Progenitor cell of endocrine pancreas (in vitro differentiated cells): ENCODE results near the gene NXF1. TPM values are rescaled to one million over a fixed set of nuclear protein-coding genes. Genes with fewer than 3 reads are reported as not detected.

Experiments used
- DNase-seq: peaks from one replicate; pipeline ENCODE4 v3.0.0; 2021; ENCODE audit warnings: low spot score; ENCODE audit not compliant: unreplicated experiment
- H3K27ac Mint-ChIP-seq: 2 replicates; pipeline ENCODE4 v1.8.0; 2021; ENCODE audit warnings: mild to moderate bottlenecking, moderate library complexity, mixed read lengths
- H3K27me3 Mint-ChIP-seq: 2 replicates; pipeline ENCODE4 v1.8.0; 2021; ENCODE audit warnings: mixed read lengths
- H3K36me3 Mint-ChIP-seq: 2 replicates; pipeline ENCODE4 v1.8.0; 2022; ENCODE audit warnings: mixed read lengths; ENCODE audit not compliant: insufficient read depth
- H3K4me1 Mint-ChIP-seq: 2 replicates; pipeline ENCODE4 v1.8.0; 2021; ENCODE audit warnings: low read depth, mixed read lengths
- H3K4me3 Mint-ChIP-seq: 2 replicates; pipeline ENCODE4 v1.8.0; 2021; ENCODE audit warnings: low read depth, mild to moderate bottlenecking, moderate library complexity, mixed read lengths
- H3K9me3 Mint-ChIP-seq: 2 replicates; pipeline ENCODE4 v1.8.0; 2021; ENCODE audit warnings: low read depth, mixed read lengths
- CTCF ChIP-seq: fragments of 200-600 bp; sonication (generic); IDR thresholded peaks from one replicate; pipeline ENCODE4 v1.5.0; 2021; ENCODE audit warnings: antibody characterized with exemption, mild to moderate bottlenecking; ENCODE audit not compliant: unreplicated experiment
- total RNA-seq: library from RNA; stranded (reverse); gene quantifications from 2 replicates; pipeline ENCODE4 v1.2.1, GENCODE V29; 2021

Gene NXF1
- total RNA-seq, 1 donor from 2014 or later, result 130 TPM

GRCh38 chr11:62757846-62758788 is 47.1 kb downstream of the NXF1 start:
- Mint-ChIP-seq H3K4me3 (no peak overlapping the region), H3K27me3 (no peaks in the 10 kb centered on the region), H3K4me1 (peaks cover 21% of the 10 kb centered on the region), H3K27ac (no peak overlapping the region), H3K36me3 (peaks cover 1% of the 10 kb centered on the region), H3K9me3 (no peaks in the 10 kb centered on the region)
- no peak for TF ChIP-seq CTCF
- no peak for DNase-seq

- Mint-ChIP-seq H3K4me3 (peak overlapping the region; percentile 33), H3K4me1 (peaks cover 11% of the 10 kb centered on the region), H3K36me3 (peaks cover 3% of the 10 kb centered on the region), H3K27me3 (no peaks in the 10 kb centered on the region), H3K9me3 (no peaks in the 10 kb centered on the region), H3K27ac (peak overlapping the region; percentile 11)
- TF ChIP-seq CTCF, result no peak
- DNase-seq, result no peak
These were observed 50.1 kb downstream of the NXF1 start for GRCh38 chr11:62755086-62755615.

GRCh38 chr11:62753736-62754603 is 51.3 kb downstream of the NXF1 start, which contains the start of gene ZBTB3:
ZBTB3 (minus strand) TSS chr11:62754160; CDS start chr11:62753664, 496 bp downstream.
- peak; percentile 92 for DNase-seq
- Mint-ChIP-seq H3K9me3 (no peaks in the 10 kb centered on the region), H3K27me3 (no peaks in the 10 kb centered on the region), H3K4me1 (peaks cover 13% of the 10 kb centered on the region), H3K36me3 (peaks cover 6% of the 10 kb centered on the region), H3K4me3 (peak within 1 kb of the TSS; percentile 100), H3K27ac (peak within 1 kb of the TSS; percentile 96)
- no peak for TF ChIP-seq CTCF

- no peak for TF ChIP-seq CTCF
- peaks cover 8% of the 10 kb centered on the region for H3K36me3 Mint-ChIP-seq
- peaks cover 16% of the 10 kb centered on the region for H3K4me1 Mint-ChIP-seq
- DNase-seq, result no peak
- H3K27ac Mint-ChIP-seq, result peak overlapping the region; percentile 96
- no peaks in the 10 kb centered on the region for H3K27me3 Mint-ChIP-seq
- peak overlapping the region; percentile 100 for H3K4me3 Mint-ChIP-seq
- no peaks in the 10 kb centered on the region for H3K9me3 Mint-ChIP-seq
These were observed 52.1 kb downstream of the NXF1 start for GRCh38 chr11:62752994-62753735.
